Measurements from ENCODE around the gene BTBD16.

The BTBD16 gene

DNA sequence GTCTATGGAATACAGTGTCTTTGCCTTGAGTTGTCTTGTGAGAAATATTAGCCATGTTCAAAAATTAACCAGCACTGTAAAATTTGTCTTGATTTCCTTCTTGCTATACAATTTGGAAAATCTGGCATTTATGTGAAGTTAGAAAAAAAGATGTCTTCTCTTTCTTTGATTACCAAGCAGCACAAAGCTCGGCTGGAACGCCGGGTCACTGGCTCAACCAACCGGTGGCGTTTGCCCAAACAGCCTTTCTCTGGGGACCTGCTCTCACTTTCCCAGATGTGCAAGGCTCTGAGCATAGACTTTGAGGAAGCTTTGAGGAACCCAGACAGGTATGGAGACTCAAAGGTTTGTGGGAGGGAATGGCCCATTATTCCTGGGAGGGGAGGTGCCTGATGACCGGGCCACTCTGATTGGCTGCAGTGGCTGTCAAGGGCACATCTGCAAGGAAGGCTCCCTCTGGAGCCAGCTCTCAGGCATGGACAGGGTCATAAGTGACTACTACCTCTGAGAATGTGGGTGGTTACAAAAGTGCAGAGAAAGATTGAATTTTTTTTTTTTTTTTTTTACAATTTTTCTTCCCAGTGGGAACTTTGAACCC lies 5.6 kb downstream of the BTBD16 start:
- DNase-seq, result no peak

GRCh38 chr10:122277526-122278136 lies 6.5 kb downstream of the BTBD16 start:
- no peak for DNase-seq

DNA sequence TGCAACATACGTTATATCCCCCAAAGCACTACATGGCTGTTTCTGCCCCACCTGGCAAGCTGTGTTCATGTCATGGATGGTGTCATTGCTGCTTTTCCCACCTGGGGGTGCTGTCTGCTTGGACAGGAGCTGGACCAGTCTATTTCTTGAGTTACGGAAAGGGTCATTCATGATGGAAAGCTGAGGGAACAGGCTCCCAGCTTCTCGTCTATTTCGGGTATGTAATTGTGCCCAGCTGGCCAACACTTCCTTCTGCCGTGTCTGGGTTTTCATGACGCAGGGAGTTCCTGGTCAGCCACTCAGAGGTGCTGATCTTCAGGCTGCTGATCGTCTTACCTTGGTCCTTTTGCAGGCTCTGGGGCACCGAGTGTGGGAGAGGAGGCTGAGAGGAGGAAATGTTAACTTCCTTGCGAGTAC lies 8.6 kb downstream of the BTBD16 start:
- peak; percentile 26 for DNase-seq

DNA sequence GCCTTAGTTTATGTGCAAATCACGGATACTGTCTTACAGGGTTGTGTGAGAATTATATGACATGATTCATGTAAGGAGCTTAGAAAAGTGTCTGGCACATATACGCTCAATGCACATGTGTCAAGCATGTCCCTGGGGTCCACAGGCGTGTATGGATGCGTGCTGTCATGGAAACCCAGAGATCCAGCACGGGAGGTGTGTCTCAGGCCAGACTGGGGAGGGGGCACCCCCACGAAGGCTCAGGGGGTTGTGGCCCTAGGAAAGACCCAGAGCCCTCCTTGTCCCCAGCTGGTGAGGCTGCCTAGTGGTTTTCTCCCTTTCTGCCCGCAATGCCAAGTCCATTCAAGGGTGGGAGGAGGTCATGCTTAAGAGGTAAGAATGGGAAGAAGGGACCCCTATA lies 9.1 kb downstream of the BTBD16 start:
- DNase-seq, result no peak

- no peak for DNase-seq
These were observed 10.0 kb downstream of the BTBD16 start for GRCh38 chr10:122281018-122281626.

GRCh38 chr10:122281751-122282150 lies 10.7 kb downstream of the BTBD16 start:
- DNase-seq, result no peak

DNA sequence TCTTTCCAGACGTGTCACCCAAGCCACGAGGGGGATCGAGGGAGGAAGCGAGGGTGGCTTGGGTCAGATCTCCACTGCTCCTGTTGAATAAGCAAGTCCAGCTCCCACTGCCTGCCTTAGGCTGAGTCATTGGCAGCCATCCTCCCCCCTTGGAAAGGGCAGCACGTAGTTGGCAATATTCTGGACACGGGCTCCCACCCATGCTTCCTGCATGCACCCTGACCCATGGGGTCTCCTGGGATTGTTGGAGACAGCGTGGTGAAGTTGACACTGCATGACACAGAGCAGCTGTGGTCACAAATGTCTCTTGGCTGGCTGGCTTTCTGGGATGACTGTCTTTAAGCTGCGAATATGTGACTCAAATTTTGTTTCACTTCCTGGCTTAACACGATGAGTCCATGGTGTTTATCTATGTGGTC lies 11.2 kb downstream of the BTBD16 start:
- DNase-seq, result no peak

DNA sequence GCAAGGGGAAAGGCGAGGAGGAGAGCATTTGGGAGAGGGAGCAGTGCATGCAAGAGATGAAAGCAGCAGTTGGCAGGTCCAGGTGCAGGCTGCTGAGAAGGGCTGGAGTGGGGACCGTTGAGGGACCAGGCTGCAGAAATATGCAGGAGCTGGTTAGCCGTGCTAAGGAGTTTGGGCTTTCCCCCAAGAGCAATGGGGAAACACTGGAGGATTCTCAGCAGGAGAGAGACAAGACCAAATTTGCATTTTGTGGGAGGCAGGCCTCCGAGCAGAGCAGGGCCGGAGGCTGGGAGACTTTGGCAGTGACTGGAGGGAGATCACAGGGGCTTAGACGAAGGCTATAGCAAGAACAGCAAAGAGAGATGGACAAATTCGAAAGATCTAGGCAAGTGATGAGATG lies 11.8 kb downstream of the BTBD16 start:
- no peak for DNase-seq

DNA sequence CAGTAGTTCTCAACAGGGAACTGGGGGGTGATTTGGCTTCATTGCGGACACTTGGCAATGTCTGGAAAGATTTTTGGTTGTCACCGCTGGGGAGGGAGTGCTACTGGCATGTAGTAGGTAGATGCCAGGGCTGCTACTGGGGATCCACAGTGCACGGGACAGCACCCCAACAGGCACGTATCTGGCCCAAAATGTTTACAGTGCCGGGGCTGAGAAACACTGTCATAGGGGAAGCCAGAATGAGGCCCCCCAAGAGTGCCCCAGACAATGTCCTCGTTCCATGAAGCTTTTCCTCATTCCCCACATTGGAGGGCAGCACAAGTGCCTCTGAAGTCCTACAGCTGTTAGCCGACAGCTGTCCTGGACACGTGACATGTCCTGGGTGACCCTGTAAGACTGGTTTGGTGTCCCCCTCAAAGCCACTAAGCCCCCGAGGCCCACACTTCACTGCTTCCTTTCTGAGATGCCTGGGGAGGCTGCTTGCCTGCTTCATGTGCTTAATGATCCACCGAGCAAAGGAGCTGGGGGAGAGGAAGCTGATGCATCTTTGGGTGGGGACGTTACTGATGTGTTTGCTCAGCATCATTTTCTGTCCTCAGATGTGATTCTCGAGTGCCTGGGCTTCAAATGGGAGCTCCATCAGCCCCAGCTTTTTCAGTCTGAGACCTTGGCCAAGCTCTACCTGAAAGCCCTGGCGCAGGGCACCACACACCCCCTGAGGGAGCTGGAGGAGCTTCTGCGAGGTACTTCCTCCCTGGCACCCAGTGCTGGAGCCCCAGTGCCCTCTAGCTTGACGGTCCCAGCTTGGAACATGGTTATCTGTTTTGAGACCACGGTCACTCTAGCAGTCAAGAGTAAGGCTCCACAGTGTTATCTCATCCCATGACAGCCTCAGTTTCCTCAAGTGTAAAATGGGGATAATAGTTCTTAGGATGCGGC lies 14.7 kb downstream of the BTBD16 start:
- DNase-seq, result no peak

GRCh38 chr10:122286867-122287266 lies 15.8 kb downstream of the BTBD16 start:
- no peak for DNase-seq

GRCh38 chr10:122287570-122287969 lies 16.5 kb downstream of the BTBD16 start:
- no peak for DNase-seq

DNA sequence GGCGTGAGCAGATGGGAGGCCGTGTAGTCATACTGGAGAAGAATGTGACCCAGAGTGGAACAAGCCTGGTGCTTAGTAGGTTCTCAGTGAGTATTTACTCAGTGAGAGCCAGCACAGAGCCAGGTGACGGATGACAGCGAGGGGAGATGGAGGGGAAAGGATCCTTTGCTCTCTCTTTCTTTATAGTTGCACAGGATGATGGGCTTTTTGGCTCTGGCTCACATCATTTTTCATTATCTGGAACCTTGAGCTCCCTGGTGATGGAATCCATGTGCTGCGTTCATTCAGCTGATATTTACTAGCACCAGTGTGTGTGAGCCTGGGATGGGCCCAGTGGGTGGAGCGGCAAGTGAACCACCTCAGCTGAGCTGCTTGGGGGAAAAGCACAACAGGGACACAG lies 17.2 kb downstream of the BTBD16 start:
- no peak for DNase-seq

GRCh38 chr10:122288917-122289316 lies 17.8 kb downstream of the BTBD16 start:
- DNase-seq, result no peak

DNA sequence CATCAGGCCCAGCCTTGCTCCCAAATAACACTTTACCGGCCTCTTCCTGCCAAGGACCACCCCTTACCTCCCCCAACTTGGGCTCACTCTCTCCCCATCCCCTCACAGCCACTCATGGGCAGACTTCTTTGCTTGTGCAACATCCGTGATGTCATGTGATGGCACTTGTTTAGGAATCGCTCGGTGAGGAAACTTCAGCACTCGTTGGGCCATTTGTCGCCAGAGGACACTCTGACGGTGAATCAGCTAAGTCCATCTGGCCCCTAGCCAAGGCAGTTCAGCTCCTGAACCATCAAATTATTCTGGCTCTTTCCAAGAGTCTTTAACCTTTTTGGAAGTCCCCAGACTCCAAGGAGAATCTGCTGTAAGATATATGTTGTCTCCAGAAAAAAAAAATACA lies 19.2 kb downstream of the BTBD16 start:
- no peak for DNase-seq

GRCh38 chr10:122290833-122291532 lies 19.9 kb downstream of the BTBD16 start:
- DNase-seq, result no peak

DNA sequence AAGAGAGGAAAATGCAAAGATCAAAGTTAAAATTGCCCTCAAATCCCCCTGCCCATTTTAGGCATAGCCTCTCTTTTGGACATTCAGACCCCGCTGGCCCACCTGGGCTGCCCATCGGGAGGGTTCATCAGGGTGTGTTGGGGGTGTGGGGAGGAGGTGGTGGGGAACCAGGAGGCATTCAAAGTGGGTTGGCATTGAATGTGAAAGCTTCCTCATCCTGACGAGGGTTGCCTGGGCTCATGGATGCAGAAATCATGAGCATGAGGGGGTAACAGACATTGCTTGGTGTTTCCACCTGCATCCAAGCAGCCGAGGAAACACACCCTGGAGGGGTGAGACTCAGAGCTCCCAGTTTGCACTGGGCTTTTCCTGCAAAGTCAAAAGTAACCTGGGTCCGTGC lies 20.6 kb downstream of the BTBD16 start:
- DNase-seq, result no peak

GRCh38 chr10:122292376-122292775 lies 21.3 kb downstream of the BTBD16 start:
- DNase-seq, result no peak

DNA sequence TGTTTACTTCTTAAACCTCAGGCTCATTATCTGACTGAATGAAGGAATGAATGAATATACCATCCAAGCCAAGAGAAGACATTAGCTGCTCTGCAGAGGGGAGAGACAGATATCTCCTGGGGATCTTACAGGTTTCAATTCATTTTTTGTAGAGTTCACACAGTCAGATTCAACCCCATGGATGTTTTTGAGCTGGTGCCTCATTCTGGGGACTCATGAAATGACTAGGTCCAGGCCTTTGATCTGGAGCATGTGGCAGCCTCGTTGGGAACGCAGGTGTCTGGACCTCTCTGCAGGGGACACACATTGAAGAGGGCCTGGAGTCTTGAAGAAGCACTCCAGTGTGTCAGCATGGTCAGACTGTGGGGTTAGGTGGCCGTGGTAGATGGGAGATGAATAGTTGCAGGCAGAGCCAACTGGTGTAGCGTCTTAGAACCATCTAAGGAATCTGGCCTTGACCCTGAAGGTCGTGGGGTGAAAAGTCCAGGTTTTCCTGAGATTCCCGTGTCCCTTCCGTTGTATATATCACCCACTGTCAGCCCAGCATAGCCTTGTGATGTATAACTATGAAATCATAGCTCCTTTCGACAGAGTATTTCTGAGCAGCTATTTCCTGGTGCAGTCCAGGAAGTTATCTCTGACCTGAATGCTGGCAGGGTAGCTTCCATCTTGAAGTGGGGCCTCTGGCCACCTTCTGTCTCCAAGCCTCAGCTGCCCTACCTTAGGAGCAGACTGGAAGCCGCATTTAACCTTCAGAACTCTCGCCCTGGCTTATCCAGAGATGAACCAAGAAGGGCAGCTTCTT lies 22.3 kb downstream of the BTBD16 start:
- no peak for DNase-seq

GRCh38 chr10:122293961-122294380 lies 22.9 kb downstream of the BTBD16 start:
- no peak for DNase-seq

DNA sequence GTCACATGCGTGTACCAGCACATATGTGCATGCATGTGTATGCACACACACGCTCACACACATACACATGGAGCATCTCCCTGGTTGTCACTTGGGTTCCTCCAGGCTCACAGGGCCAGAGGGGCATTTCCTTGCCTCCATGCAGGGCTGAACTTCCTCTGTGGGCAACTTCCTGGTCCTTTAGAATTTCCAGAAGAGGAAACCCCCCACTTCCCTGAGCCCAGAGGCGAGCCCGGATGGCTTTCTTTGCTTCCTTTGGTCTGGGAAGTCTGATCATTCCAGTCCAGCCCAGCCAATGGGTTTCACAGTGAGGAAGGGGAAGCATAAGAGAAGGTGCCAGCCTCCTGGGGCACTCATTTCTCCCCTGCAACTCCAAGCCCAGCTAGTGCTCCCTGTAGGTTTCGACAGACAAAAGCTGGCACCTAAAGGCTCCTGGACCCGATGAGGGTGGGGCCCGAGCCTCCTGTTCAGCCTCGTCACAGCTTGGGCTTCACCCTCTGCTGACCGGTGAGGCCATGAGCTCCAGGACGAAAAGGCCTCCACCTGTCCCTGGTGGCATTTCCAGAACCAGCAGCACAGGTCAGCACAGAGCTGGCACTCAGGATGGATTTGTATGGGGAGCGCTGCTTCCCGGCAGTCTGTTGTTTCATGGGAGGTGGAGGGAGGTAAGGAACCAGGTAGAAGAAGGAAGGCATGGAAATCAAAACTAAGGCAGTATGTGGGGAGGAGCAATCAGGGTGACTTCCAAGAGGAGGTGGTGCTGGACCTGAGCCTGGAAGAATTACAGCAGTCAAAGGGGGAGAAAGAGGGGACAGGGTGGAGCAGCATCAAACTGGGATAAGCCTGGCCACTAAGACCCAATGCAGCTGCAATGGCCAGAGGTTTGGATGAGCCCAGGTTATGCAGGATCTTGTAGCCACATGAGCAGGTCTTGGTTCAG lies 23.7 kb downstream of the BTBD16 start:
- DNase-seq, result no peak

DNA sequence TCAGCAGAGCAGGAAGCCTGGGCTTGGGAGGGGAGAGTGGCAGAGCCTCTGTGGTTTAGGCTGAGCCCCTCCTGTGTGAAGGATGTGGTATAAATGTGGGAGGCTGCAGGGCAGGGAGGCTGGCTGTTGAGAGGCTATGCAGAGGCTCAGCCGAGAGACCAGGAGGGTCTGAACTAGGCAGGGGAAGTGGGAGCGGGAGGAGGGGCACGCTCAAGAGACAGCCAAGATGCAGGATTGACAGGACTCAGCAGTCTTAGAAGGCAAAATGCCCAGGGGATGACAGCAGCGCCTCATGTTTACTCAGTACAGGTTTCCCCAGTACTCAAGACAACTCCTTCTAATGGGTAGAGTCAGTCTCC lies 24.3 kb downstream of the BTBD16 start:
- DNase-seq, result no peak
